Measurements from ENCODE around the gene MRPL27. TPM values are rescaled to one million over a fixed set of nuclear protein-coding genes. Genes with fewer than 3 reads are reported as not detected.

MRPL27 gene
- total RNA-seq, 1 experiment from 2014 or later, result 106 TPM

DNA sequence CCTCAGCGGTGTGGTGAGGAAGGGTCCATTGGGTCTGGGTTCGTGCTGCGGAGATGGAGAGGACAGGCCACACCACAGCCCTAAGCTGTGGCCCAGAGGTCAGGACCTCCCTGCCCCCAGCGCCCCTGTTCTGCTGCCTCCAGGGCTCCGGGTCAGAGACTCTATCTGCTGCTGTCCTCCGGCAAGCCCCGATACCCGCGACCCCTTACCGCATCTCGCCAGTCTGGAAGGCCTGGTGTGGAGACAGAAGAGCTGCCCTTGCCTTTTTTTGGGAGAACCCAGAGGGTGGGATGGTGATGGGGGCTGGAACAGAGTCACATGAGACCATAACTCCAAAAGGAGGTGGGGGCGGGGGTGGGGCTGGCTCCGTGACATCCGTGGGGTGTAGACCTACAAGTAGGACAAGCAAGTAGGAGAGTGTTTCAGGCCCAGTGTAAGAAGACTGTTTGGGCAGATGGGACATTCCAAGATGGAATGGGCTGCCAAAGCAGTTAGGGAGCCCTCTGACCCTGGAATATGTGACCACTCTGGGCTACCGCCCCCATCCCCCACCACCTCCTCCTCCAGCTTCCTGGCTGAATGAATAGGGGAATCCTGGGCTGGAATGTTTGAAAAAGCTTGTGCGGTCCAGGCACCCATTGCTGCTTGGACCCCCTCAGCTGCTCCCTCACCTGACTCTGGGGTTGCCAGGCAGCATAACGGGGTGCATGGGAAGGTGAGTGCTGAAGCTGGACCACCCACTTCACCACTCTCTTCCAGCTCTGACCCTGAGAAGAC, 25.7 kb downstream of the MRPL27 start:
- Histone ChIP-seq H2AFZ (ENCODE audit: low read depth, low read length, poor library complexity, severe bottlenecking) (no peak overlapping the region), H3K9me3 (ENCODE audit: control insufficient read depth in 1 of 2, insufficient read depth in 1 of 2, low read depth in 1 of 2, low read length in 2 of 2) (no peaks in the 10 kb centered on the region), H3K4me1 (ENCODE audit: control insufficient read depth in 1 of 2, insufficient read depth in 2 of 2, low read length in 2 of 2) (peaks cover 12 to 34% of the 10 kb centered on the region in 2 experiments), H3K4me3 (replicated peaks in 1 of 2; ENCODE audit: low read depth in 1 of 2, low read length in 2 of 2) (peak overlapping the region; percentile 89 to 90), H3K27ac (ENCODE audit: low read depth, low read length) (peak overlapping the region; percentile 84; the same call in 1 of the 2 replicates), H3K79me2 (ENCODE audit: insufficient read depth, low read length) (peaks cover 49% of the 10 kb centered on the region), H3K9ac (ENCODE audit: low read length) (peak overlapping the region; percentile 96), H3K27me3 (ENCODE audit: insufficient read depth, low read length) (no peaks in the 10 kb centered on the region), H3K4me2 (ENCODE audit: low read length) (peak overlapping the region; percentile 100), H3K36me3 (ENCODE audit: control insufficient read depth in 1 of 2, insufficient read depth in 2 of 2, low read length in 2 of 2) (no peaks in the 10 kb centered on the region), H4K20me1 (ENCODE audit: insufficient read depth) (no peaks in the 10 kb centered on the region), H3K9me2 (ENCODE audit: insufficient read depth) (no peaks in the 10 kb centered on the region)
- DNase-seq (ENCODE audit: low read depth, low spot score) (no peak), ATAC-seq (no peak)
- CTCF ChIA-PET, result interaction anchor here (1.4 to 2.2 kb wide), 2 partner anchors 15 to 50 kb away, joined by 6 to 7 read pairs; partner anchors contain the start of gene LRRC59
- intact Hi-C loops (cut with micrococcal nuclease), result no loop called here
- BruUV-seq (replicated peaks), result TSS peak; percentile 33
- RAD21 ChIA-PET (ENCODE audit: low non-redundant PET in 1 of 2, low total read pairs in 2 of 2, uncharacterized antibody in 2 of 2, unreplicated experiment in 2 of 2), result no interaction called here
- TF ChIP-seq, protein P1, sequence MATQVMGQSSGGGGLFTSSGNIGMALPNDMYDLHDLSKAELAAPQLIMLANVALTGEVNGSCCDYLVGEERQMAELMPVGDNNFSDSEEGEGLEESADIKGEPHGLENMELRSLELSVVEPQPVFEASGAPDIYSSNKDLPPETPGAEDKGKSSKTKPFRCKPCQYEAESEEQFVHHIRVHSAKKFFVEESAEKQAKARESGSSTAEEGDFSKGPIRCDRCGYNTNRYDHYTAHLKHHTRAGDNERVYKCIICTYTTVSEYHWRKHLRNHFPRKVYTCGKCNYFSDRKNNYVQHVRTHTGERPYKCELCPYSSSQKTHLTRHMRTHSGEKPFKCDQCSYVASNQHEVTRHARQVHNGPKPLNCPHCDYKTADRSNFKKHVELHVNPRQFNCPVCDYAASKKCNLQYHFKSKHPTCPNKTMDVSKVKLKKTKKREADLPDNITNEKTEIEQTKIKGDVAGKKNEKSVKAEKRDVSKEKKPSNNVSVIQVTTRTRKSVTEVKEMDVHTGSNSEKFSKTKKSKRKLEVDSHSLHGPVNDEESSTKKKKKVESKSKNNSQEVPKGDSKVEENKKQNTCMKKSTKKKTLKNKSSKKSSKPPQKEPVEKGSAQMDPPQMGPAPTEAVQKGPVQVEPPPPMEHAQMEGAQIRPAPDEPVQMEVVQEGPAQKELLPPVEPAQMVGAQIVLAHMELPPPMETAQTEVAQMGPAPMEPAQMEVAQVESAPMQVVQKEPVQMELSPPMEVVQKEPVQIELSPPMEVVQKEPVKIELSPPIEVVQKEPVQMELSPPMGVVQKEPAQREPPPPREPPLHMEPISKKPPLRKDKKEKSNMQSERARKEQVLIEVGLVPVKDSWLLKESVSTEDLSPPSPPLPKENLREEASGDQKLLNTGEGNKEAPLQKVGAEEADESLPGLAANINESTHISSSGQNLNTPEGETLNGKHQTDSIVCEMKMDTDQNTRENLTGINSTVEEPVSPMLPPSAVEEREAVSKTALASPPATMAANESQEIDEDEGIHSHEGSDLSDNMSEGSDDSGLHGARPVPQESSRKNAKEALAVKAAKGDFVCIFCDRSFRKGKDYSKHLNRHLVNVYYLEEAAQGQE (IDR thresholded peaks at IDR 0.05; ENCODE audit: low read depth), result no peak
- no peak for TF ChIP-seq POLR2A (IDR thresholded peaks at IDR 0.05; ENCODE audit: borderline replicate concordance, extremely low read depth, insufficient read depth, insufficient read length)
- no peak for TF ChIP-seq CEBPB (IDR thresholded peaks at IDR 0.05; ENCODE audit: low read depth)
- TF ChIP-seq YY1 (IDR thresholded peaks at IDR 0.05; ENCODE audit: extremely low read depth, insufficient replicate concordance, low read depth, low read length), result no peak
- no peak for TF ChIP-seq TCF7L2 (IDR thresholded peaks at IDR 0.05; ENCODE audit: borderline replicate concordance, extremely low read depth, insufficient read depth, insufficient read length)
- TF ChIP-seq SP1 (IDR thresholded peaks at IDR 0.05; ENCODE audit: low read depth), result no peak
- TF ChIP-seq EZH2 (IDR thresholded peaks at IDR 0.05), result no peak
- POLR2A ChIA-PET, result interaction anchor here (1.2 to 1.4 kb wide), 2 partner anchors 15 to 27 kb away, joined by 3 to 5 read pairs; no protein-coding TSS in a partner anchor

All from HCT116 (cell line).